Measurements from ENCODE around the gene NDE1.

Gene NDE1

GRCh38 chr16:15735610-15736009, 85.6 kb downstream of the NDE1 start:
- Histone ChIP-seq H3K36me3 (ENCODE audit: insufficient read depth) (no peaks in the 10 kb centered on the region), H3K9ac (no peak overlapping the region), H2AFZ (ENCODE audit: low read depth) (no peak overlapping the region), H4K20me1 (ENCODE audit: insufficient read depth) (no peaks in the 10 kb centered on the region), H3K27me3 (ENCODE audit: insufficient read depth, low read depth) (no peaks in the 10 kb centered on the region), H3K4me3 (IDR thresholded peaks at IDR 0.05; ENCODE audit: insufficient read depth, low read depth, low read length) (no peak overlapping the region), H3K4me2 (no peak overlapping the region), H3K27ac (no peak overlapping the region), H3K4me1 (ENCODE audit: low read depth, poor library complexity, severe bottlenecking) (no peaks in the 10 kb centered on the region), H3K79me2 (ENCODE audit: insufficient read depth, low read depth) (no peaks in the 10 kb centered on the region)
- TF ChIP-seq CTCF (conservative IDR thresholded peaks at IDR 0.05; ENCODE audit: low read depth, low read length) = no peak

GRCh38 chr16:15736529-15736928, 86.5 kb downstream of the NDE1 start:
- no peak for TF ChIP-seq CTCF (conservative IDR thresholded peaks at IDR 0.05; ENCODE audit: low read depth, low read length)
- Histone ChIP-seq H3K36me3 (ENCODE audit: insufficient read depth) (no peaks in the 10 kb centered on the region), H2AFZ (ENCODE audit: low read depth) (no peak overlapping the region), H3K4me1 (ENCODE audit: low read depth, poor library complexity, severe bottlenecking) (no peaks in the 10 kb centered on the region), H3K4me3 (IDR thresholded peaks at IDR 0.05; ENCODE audit: insufficient read depth, low read depth, low read length) (no peak overlapping the region), H3K9ac (no peak overlapping the region), H3K4me2 (no peak overlapping the region), H4K20me1 (ENCODE audit: insufficient read depth) (no peaks in the 10 kb centered on the region), H3K27me3 (ENCODE audit: insufficient read depth, low read depth) (no peaks in the 10 kb centered on the region), H3K27ac (no peak overlapping the region), H3K79me2 (ENCODE audit: insufficient read depth, low read depth) (no peaks in the 10 kb centered on the region)

DNA sequence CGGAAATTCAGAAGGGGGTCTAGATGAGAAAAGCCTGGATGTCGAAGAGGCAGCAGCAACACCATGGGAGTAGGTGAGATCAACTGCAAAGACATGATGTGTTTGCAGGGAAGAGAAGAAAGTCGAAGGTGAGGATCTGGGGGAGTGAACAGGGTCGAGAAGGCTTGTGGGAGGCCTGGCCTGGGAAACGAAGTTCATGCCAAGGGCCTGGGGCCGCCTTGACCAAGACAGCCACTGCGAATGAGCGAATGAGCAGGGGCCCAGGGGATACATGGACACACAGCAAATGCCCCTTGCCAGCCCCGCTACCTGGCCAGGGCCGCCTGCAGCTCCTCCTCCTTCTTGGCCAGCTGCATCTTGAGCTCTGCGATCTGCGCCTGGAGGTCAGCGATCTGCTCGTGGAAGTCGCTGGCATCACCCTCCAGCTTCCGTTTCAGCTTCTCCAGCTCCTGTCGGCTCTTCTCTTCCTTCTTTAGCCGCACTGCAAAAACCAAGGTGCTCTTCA, 87.1 kb downstream of the NDE1 start:
- Histone ChIP-seq H4K20me1 (ENCODE audit: insufficient read depth) (no peaks in the 10 kb centered on the region), H3K79me2 (ENCODE audit: insufficient read depth, low read depth) (no peaks in the 10 kb centered on the region), H3K4me1 (ENCODE audit: low read depth, poor library complexity, severe bottlenecking) (no peaks in the 10 kb centered on the region), H3K27ac (no peak overlapping the region), H3K36me3 (ENCODE audit: insufficient read depth) (no peaks in the 10 kb centered on the region), H2AFZ (ENCODE audit: low read depth) (no peak overlapping the region), H3K9ac (no peak overlapping the region), H3K27me3 (ENCODE audit: insufficient read depth, low read depth) (no peaks in the 10 kb centered on the region), H3K4me2 (no peak overlapping the region), H3K4me3 (IDR thresholded peaks at IDR 0.05; ENCODE audit: insufficient read depth, low read depth, low read length) (no peak overlapping the region)
- no peak for TF ChIP-seq CTCF (conservative IDR thresholded peaks at IDR 0.05; ENCODE audit: low read depth, low read length)

- Histone ChIP-seq H4K20me1 (ENCODE audit: insufficient read depth) (no peaks in the 10 kb centered on the region), H3K9ac (no peak overlapping the region), H3K27me3 (ENCODE audit: insufficient read depth, low read depth) (no peaks in the 10 kb centered on the region), H3K36me3 (ENCODE audit: insufficient read depth) (no peaks in the 10 kb centered on the region), H3K4me3 (IDR thresholded peaks at IDR 0.05; ENCODE audit: insufficient read depth, low read depth, low read length) (no peak overlapping the region), H3K4me1 (ENCODE audit: low read depth, poor library complexity, severe bottlenecking) (no peaks in the 10 kb centered on the region), H3K27ac (no peak overlapping the region), H3K79me2 (ENCODE audit: insufficient read depth, low read depth) (no peaks in the 10 kb centered on the region), H3K4me2 (no peak overlapping the region), H2AFZ (ENCODE audit: low read depth) (no peak overlapping the region)
- TF ChIP-seq CTCF (conservative IDR thresholded peaks at IDR 0.05; ENCODE audit: low read depth, low read length) = no peak
Observed at GRCh38 chr16:15739464-15739863, 89.4 kb downstream of the NDE1 start.
